Measurements from ENCODE around the gene MINDY2. TPM values are rescaled to one million over a fixed set of nuclear protein-coding genes. Genes with fewer than 3 reads are reported as not detected.

The MINDY2 gene
- total RNA-seq, 1 donor from 2014 or later = 29.3 TPM

- Mint-ChIP-seq H3K4me3 (peak overlapping the region; percentile 99), H3K9me3 (no peaks in the 10 kb centered on the region), H3K36me3 (no peaks in the 10 kb centered on the region), H3K27ac (peak overlapping the region; percentile 100), H3K4me1 (peaks cover 32% of the 10 kb centered on the region), H3K27me3 (ENCODE audit: low read depth) (no peaks in the 10 kb centered on the region)
- DNase-seq (ENCODE audit: low spot score in 2 of 2, unreplicated experiment in 2 of 2) = peak; percentile 53 to 70
- TF ChIP-seq, protein P1, sequence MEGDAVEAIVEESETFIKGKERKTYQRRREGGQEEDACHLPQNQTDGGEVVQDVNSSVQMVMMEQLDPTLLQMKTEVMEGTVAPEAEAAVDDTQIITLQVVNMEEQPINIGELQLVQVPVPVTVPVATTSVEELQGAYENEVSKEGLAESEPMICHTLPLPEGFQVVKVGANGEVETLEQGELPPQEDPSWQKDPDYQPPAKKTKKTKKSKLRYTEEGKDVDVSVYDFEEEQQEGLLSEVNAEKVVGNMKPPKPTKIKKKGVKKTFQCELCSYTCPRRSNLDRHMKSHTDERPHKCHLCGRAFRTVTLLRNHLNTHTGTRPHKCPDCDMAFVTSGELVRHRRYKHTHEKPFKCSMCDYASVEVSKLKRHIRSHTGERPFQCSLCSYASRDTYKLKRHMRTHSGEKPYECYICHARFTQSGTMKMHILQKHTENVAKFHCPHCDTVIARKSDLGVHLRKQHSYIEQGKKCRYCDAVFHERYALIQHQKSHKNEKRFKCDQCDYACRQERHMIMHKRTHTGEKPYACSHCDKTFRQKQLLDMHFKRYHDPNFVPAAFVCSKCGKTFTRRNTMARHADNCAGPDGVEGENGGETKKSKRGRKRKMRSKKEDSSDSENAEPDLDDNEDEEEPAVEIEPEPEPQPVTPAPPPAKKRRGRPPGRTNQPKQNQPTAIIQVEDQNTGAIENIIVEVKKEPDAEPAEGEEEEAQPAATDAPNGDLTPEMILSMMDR (IDR thresholded peaks at IDR 0.05; ENCODE audit: unreplicated experiment) = no peak
Observed at GRCh38 chr15:58748852-58749531, 22.1 kb upstream of the MINDY2 start.

DNA sequence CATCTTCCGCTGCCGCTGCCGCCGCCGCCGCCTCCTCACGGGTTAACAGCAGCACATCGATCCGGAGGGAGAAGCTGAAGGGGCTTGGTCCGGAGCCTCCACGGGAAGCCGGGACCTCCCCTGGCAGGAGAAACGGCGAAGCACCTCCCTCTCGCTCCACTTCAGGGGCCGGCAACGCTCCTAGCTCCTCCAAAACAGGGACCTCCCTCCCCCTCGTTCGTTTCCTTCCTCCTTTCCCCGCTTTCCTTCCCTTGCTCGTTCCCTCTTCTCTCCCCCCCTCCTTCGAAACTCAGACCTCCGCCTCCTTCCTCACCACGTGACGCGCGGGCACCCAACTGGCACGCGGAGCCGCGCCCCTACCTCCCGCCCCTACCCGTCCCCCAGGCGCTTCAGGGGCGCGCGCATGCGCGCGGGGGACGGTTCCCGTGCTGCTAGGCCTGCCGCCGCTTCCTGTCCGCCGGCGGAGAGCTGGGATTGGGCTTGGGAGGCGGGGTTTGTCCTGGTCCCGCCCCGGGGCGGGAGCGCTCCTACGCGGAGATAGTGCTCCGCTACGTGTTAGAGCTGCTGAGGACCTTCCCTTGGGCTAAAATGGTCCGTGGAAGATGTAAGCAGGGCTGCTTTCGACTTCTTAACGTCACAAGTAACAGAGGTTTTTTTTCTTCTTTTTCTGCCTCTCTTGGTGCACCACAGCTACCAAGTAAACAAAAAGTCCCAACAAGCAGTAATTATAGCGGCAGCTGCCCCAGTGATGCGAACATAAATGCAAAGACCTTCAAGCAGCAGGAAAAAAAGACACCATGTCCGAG lies 21.4 kb upstream of the MINDY2 start, which contains the start of gene ADAM10:
Gene ADAM10, minus strand, starts transcription at position 176 of the 806 bp plus-strand sequence. Its CDS starts 173 bp downstream, at position 3.
- Mint-ChIP-seq H3K9me3 (no peaks in the 10 kb centered on the region), H3K4me1 (peaks cover 31% of the 10 kb centered on the region), H3K27ac (peak within 1 kb of the TSS; percentile 100), H3K4me3 (peak within 1 kb of the TSS; percentile 99), H3K36me3 (no peaks in the 10 kb centered on the region), H3K27me3 (ENCODE audit: low read depth) (no peaks in the 10 kb centered on the region)
- TF ChIP-seq, protein P1 (IDR thresholded peaks at IDR 0.05; ENCODE audit: unreplicated experiment) = no peak
- DNase-seq (ENCODE audit: low spot score in 2 of 2, unreplicated experiment in 2 of 2) = peak; percentile 98 to 100

DNA sequence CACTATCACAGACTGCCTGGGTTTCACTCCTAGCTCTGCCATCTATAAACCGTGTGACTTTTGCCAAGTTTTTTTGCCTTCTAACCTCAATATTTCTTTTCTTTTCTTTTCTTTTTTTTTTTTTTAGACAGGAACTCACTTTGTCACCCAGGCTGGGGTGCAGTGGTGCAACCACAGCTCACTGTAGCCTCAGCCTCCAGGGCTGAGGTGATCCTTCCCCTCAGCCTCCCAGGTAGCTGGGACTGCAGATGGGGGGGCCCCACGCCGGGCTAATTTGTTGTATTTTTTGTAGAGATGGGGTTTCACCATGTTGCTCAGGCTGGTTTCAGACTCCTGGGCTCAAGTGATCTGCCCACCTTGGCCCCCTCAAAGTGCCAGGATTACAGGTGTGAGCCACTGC lies 18.4 kb upstream of the MINDY2 start:
- H3K36me3 Mint-ChIP-seq = no peaks in the 10 kb centered on the region
- no peaks in the 10 kb centered on the region for H3K9me3 Mint-ChIP-seq
- TF ChIP-seq, protein P1 (IDR thresholded peaks at IDR 0.05; ENCODE audit: unreplicated experiment) = no peak

DNA sequence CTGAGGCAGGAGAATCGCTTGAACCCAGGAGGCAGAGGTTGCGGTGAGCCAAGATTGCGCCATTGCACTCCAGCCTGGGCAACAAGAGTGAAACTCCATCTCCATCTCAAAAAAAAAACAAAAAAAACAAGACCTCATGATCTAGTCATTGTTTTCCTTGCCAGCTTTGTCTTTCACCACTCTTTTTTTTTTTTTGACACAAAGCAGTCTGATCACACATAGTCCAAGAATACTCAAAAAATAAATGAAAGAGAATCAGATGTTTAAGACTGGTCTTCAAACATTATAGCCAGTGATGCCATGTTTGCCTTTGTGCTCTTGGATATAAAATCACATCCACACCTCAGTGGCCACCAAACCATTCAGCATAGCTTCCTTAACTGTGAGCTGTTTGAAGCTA lies 15.8 kb upstream of the MINDY2 start:
- no peak for DNase-seq (ENCODE audit: low spot score in 2 of 2, unreplicated experiment in 2 of 2)
- Mint-ChIP-seq H3K4me3 (no peak overlapping the region), H3K27ac (no peak overlapping the region), H3K27me3 (ENCODE audit: low read depth) (no peaks in the 10 kb centered on the region), H3K9me3 (no peaks in the 10 kb centered on the region), H3K36me3 (no peaks in the 10 kb centered on the region), H3K4me1 (peaks cover 5% of the 10 kb centered on the region)
- TF ChIP-seq, protein P1 (IDR thresholded peaks at IDR 0.05; ENCODE audit: unreplicated experiment) = no peak

More for the DNA sequence above, 18.4 kb upstream of the MINDY2 start:
- no peak overlapping the region for H3K27ac Mint-ChIP-seq
- no peak for DNase-seq (ENCODE audit: low spot score in 2 of 2, unreplicated experiment in 2 of 2)
- H3K27me3 Mint-ChIP-seq (ENCODE audit: low read depth) = no peaks in the 10 kb centered on the region
- peaks cover 17% of the 10 kb centered on the region for H3K4me1 Mint-ChIP-seq
- no peak overlapping the region for H3K4me3 Mint-ChIP-seq

GRCh38 chr15:58755956-58756355 lies 15.1 kb upstream of the MINDY2 start:
- Mint-ChIP-seq H3K4me1 (peaks cover 2% of the 10 kb centered on the region), H3K27me3 (ENCODE audit: low read depth) (no peaks in the 10 kb centered on the region), H3K9me3 (no peaks in the 10 kb centered on the region), H3K36me3 (no peaks in the 10 kb centered on the region), H3K27ac (no peak overlapping the region), H3K4me3 (no peak overlapping the region)
- no peak for DNase-seq (ENCODE audit: low spot score in 2 of 2, unreplicated experiment in 2 of 2)
- TF ChIP-seq, protein P1 (IDR thresholded peaks at IDR 0.05; ENCODE audit: unreplicated experiment) = no peak
